GM06990 (cell line): Measurements from ENCODE around the gene SEBOX.

Experiments
- DNase-seq: peaks from one replicate; pipeline ENCODE4 v3.0.0-alpha.2; 2011; ENCODE audit not compliant: insufficient read length; ENCODE audit errors: extremely low read depth
- H3K27me3 ChIP-seq: replicated peaks from 2 replicates; pipeline ENCODE4 v1.6.0; 2011; ENCODE audit warnings: low read length; ENCODE audit not compliant: control insufficient read depth, insufficient read depth
- H3K36me3 ChIP-seq: 2 replicates; pipeline ENCODE4 v1.5.1; 2011; ENCODE audit warnings: low read length; ENCODE audit not compliant: control insufficient read depth, insufficient read depth
- H3K4me3 ChIP-seq: replicated peaks from 2 replicates; pipeline ENCODE4 v1.5.1; 2011; ENCODE audit warnings: low read depth, mild to moderate bottlenecking, control low read depth, low read length
- TF ChIP-seq, protein P1 (sequence below): IDR thresholded peaks from 2 replicates; pipeline ENCODE4 v1.5.1; 2011; ENCODE audit warnings: low read length, control low read depth, mild to moderate bottlenecking, inconsistent platforms; ENCODE audit not compliant: insufficient read depth, poor library complexity, severe bottlenecking

SEBOX gene

DNA sequence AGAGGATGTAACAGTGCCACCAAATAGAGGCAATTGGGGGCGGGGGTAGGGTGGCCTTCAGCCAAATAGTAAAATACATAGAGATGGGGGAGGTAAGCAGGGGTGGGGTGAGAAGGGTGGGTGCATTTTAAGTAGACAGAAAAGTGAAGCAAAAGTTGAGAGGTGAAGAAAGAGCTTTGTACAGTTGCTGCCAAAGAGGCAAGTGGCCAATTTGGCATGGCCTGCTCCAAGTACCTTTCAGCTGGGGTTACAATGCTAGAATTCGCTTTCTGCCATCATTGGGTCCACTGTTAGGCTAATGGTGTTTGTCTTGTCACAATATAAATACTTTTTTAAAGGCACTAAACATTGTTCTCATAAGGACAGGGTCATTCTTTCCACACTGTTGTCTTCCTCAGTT lies 51.2 kb downstream of the SEBOX start:
- no peak overlapping the region for H3K4me3 ChIP-seq
- no peaks in the 10 kb centered on the region for H3K27me3 ChIP-seq
- TF ChIP-seq, protein P1, sequence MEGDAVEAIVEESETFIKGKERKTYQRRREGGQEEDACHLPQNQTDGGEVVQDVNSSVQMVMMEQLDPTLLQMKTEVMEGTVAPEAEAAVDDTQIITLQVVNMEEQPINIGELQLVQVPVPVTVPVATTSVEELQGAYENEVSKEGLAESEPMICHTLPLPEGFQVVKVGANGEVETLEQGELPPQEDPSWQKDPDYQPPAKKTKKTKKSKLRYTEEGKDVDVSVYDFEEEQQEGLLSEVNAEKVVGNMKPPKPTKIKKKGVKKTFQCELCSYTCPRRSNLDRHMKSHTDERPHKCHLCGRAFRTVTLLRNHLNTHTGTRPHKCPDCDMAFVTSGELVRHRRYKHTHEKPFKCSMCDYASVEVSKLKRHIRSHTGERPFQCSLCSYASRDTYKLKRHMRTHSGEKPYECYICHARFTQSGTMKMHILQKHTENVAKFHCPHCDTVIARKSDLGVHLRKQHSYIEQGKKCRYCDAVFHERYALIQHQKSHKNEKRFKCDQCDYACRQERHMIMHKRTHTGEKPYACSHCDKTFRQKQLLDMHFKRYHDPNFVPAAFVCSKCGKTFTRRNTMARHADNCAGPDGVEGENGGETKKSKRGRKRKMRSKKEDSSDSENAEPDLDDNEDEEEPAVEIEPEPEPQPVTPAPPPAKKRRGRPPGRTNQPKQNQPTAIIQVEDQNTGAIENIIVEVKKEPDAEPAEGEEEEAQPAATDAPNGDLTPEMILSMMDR, result no peak
- DNase-seq, result no peak
- no peaks in the 10 kb centered on the region for H3K36me3 ChIP-seq
